B cell (primary cell): ENCODE measurements around the gene RXFP2. TPM values are rescaled to one million over a fixed set of nuclear protein-coding genes. Genes with fewer than 3 reads are reported as not detected.

Experiments
- ATAC-seq: fragments of 200-7000 bp; cut with Tn5 transposase; one replicate; pipeline ENCODE4 v1.10.0; 2021; ENCODE audit warnings: low read depth, mild to moderate bottlenecking, moderate number of reproducible peaks, moderate library complexity
- CTCF ChIA-PET: fragments of 350-600 bp; sonication (Branson Sonifier 250); formaldehyde crosslinking; loops from one replicate; lab custom pipeline; 2021; ENCODE audit warnings: antibody characterized with exemption, inconsistent platforms; lab: Charles Lee
- POLR2A ChIA-PET: fragments of 350-600 bp; sonication (Branson Sonifier 250); formaldehyde crosslinking; loops from one replicate; lab custom pipeline; 2021; ENCODE audit warnings: antibody characterized with exemption; lab: Charles Lee
- DNase-seq: peaks from one replicate; pipeline ENCODE4 v3.0.0; 2013
- H2AFZ ChIP-seq: 2 replicates; pipeline ENCODE4 v1.6.1; 2012; ENCODE audit warnings: mild to moderate bottlenecking, low read depth, low read length; ENCODE audit not compliant: insufficient read depth, poor library complexity, severe bottlenecking
- H3K27ac ChIP-seq, 2 donors: 1 replicate in 1 of 2; 2 replicates in 1 of 2; pipeline ENCODE4 v1.5.1; 2012 to 2013; ENCODE audit warnings: low read length in 2 of 2, mild to moderate bottlenecking in 2 of 2, moderate library complexity in 1 of 2
- H3K27me3 ChIP-seq, 4 experiments: fragments of 200-600 bp in 1 of 4; sonication (generic) in 1 of 4; replicated peaks in 1 of 4; 1 replicate in 2 of 4; 2 replicates in 2 of 4; pipeline versions ENCODE4 v1.6.1 to v1.7.0; 2013 to 2016; ENCODE audit warnings: low read length in 3 of 4, mild to moderate bottlenecking in 2 of 4, mixed read lengths in 1 of 4, moderate library complexity in 1 of 4; ENCODE audit not compliant: insufficient read depth in 4 of 4, control insufficient read depth in 3 of 4; ENCODE audit errors: control extremely low read depth in 1 of 4
- H3K36me3 ChIP-seq, 2 experiments: replicated peaks in 1 of 2; 1 replicate in 1 of 2; 2 replicates in 1 of 2; pipeline versions ENCODE4 v1.6.1 to v1.7.1; 2013; ENCODE audit warnings: low read length in 1 of 2; ENCODE audit not compliant: insufficient read depth in 2 of 2, control insufficient read depth in 1 of 2; ENCODE audit errors: control extremely low read depth in 1 of 2, extremely low read depth in 1 of 2
- H3K4me1 ChIP-seq, 2 donors: fragments of 200-600 bp in 1 of 2; sonication (generic) in 1 of 2; 1 replicate in 1 of 2; 2 replicates in 1 of 2; pipeline versions ENCODE4 v1.5.1 to v1.6.1; 2013 to 2017; ENCODE audit warnings: low read length in 2 of 2; ENCODE audit not compliant: control insufficient read depth in 2 of 2, insufficient read depth in 2 of 2
- H3K4me2 ChIP-seq: replicated peaks from 2 replicates; pipeline ENCODE3; 2012; ENCODE audit warnings: mild to moderate bottlenecking, low read depth, low read length; ENCODE audit not compliant: poor library complexity, severe bottlenecking
- H3K4me3 ChIP-seq, 5 experiments: fragments of 200-600 bp in 1 of 5; sonication (generic) in 1 of 5; 1 replicate in 3 of 5; 2 replicates in 2 of 5; pipeline versions ENCODE4 v1.5.1 to v1.7.0; 2011 to 2016; ENCODE audit warnings: low read length in 4 of 5, mild to moderate bottlenecking in 4 of 5, low read depth in 2 of 5, control low read depth in 1 of 5, moderate library complexity in 1 of 5; ENCODE audit not compliant: insufficient read depth in 1 of 5; ENCODE audit errors: control extremely low read depth in 1 of 5, extremely low read depth in 1 of 5
- H3K79me2 ChIP-seq: fragments of 200-600 bp; sonication (generic); one replicate; pipeline ENCODE4 v1.6.0; 2016; ENCODE audit warnings: low read length; ENCODE audit not compliant: control insufficient read depth, insufficient read depth
- H3K9ac ChIP-seq: fragments of 200-600 bp; sonication (generic); 2 replicates; pipeline ENCODE4 v1.6.1; 2017; ENCODE audit warnings: mild to moderate bottlenecking, low read length, moderate library complexity
- H3K9me3 ChIP-seq, 3 donors: one replicate each; pipeline versions ENCODE4 v1.6.1 to v1.7.1; 2013; ENCODE audit warnings: low read length in 2 of 3; ENCODE audit not compliant: control insufficient read depth in 2 of 3, insufficient read depth in 1 of 3; ENCODE audit errors: control extremely low read depth in 1 of 3
- H4K20me1 ChIP-seq: 2 replicates; pipeline ENCODE4 v1.6.0; 2012; ENCODE audit warnings: mild to moderate bottlenecking, low read length; ENCODE audit not compliant: insufficient read depth, control insufficient read depth, poor library complexity, severe bottlenecking
- H3K27ac Mint-ChIP-seq: one replicate; pipeline ENCODE4 v1.8.0; 2021; ENCODE audit warnings: mixed read lengths
- H3K27me3 Mint-ChIP-seq: one replicate; pipeline ENCODE4 v1.8.0; 2021; ENCODE audit warnings: mixed read lengths
- H3K4me1 Mint-ChIP-seq: one replicate; pipeline ENCODE4 v1.8.0; 2021; ENCODE audit warnings: mixed read lengths
- H3K4me3 Mint-ChIP-seq: one replicate; pipeline ENCODE4 v1.8.0; 2021; ENCODE audit warnings: mixed read lengths
- H3K9me3 Mint-ChIP-seq: one replicate; pipeline ENCODE4 v1.8.0; 2022; ENCODE audit warnings: mixed read lengths; ENCODE audit not compliant: insufficient read depth
- EZH2 ChIP-seq: IDR thresholded peaks from 2 replicates; pipeline ENCODE4 v1.6.1; 2012; ENCODE audit warnings: borderline replicate concordance, low read depth, mild to moderate bottlenecking, moderate library complexity, low read length; ENCODE audit not compliant: insufficient read depth, poor library complexity, severe bottlenecking
- WGBS: methylation state at CpG from one replicate; pipeline ENCODE4 v1.1.5; 2013; ENCODE audit warnings: missing lambda C conversion rate; ENCODE audit not compliant: insufficient coverage; 5-methylcytosine and 5-hydroxymethylcytosine counted together
- intact Hi-C: fragments of 100-400 bp; cut with micrococcal nuclease; formaldehyde crosslinking; loops from one replicate; pipeline ENCODE4 v1.10.0; 2022
- polyA plus RNA-seq: library from polyadenylated mRNA; depleted of rRNA; stranded (reverse); fragments of >200 nt; gene quantifications from 2 replicates; pipeline ENCODE4 v1.2.3, GENCODE V29; 2012
- total RNA-seq, 2 donors: library from RNA; stranded (reverse); fragments of 120-200 nt in 1 of 2; gene quantifications; 1 replicate in 1 of 2; 2 replicates in 1 of 2; pipeline versions ENCODE4 v1.2.3 to v1.2.4, GENCODE V29; 2013 to 2022
- TF ChIP-seq, protein P1 (sequence below): fragments of 200-600 bp; IDR thresholded peaks from one replicate; pipeline ENCODE4 v1.8.0; 2022; ENCODE audit warnings: antibody characterized with exemption, mild to moderate bottlenecking

Gene RXFP2
- total and polyA plus RNA-seq, 2 donors (not counting 1 experiment from before 2014, with no cell fraction given) = not detected

DNA sequence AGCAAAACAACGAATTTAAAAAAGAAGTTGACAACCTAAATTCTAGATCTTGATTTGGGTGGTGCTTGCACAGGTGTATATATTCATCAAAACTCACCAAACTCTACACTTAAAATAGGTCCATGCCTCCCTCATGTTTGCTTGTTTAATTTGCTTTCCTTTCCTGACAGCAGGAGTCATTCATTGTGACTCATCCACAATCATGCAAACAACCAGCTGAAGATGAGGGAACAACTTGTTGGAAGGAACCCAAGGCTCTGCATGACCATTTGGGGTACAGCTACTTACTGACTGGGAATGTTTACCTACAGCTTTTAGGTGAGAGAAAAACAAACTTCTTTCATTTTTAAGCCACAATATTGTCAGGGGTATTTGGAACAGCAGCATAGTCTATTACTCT, 96.6 kb downstream of the RXFP2 start:
- TF ChIP-seq, protein P1, sequence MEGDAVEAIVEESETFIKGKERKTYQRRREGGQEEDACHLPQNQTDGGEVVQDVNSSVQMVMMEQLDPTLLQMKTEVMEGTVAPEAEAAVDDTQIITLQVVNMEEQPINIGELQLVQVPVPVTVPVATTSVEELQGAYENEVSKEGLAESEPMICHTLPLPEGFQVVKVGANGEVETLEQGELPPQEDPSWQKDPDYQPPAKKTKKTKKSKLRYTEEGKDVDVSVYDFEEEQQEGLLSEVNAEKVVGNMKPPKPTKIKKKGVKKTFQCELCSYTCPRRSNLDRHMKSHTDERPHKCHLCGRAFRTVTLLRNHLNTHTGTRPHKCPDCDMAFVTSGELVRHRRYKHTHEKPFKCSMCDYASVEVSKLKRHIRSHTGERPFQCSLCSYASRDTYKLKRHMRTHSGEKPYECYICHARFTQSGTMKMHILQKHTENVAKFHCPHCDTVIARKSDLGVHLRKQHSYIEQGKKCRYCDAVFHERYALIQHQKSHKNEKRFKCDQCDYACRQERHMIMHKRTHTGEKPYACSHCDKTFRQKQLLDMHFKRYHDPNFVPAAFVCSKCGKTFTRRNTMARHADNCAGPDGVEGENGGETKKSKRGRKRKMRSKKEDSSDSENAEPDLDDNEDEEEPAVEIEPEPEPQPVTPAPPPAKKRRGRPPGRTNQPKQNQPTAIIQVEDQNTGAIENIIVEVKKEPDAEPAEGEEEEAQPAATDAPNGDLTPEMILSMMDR = no peak
- TF ChIP-seq EZH2 = no peak
- H3K9me3 ChIP-seq = no peaks in the 10 kb centered on the region
- no peaks in the 10 kb centered on the region for H3K36me3 ChIP-seq
- ChIA-PET CTCF (no interaction called here), POLR2A (no interaction called here)
- H3K27me3 ChIP-seq = peaks cover 0 to 3% (median 0%) of the 10 kb centered on the region in 4 experiments
- H3K27ac Mint-ChIP-seq = no peak overlapping the region
- no peak overlapping the region for H3K27ac ChIP-seq
- DNase-seq (no peak), ATAC-seq (no peak)
- no peaks in the 10 kb centered on the region for H3K9me3 Mint-ChIP-seq
- H3K27me3 Mint-ChIP-seq = peaks cover 15% of the 10 kb centered on the region
- H3K9ac ChIP-seq = no peak overlapping the region
- H3K4me3 Mint-ChIP-seq = no peak overlapping the region
- H2AFZ ChIP-seq = no peak overlapping the region
- H3K4me3 ChIP-seq = no peak overlapping the region
- no peaks in the 10 kb centered on the region for H3K4me1 ChIP-seq
- no peaks in the 10 kb centered on the region for H3K4me1 Mint-ChIP-seq
- no peak overlapping the region for H3K4me2 ChIP-seq
- no peaks in the 10 kb centered on the region for H3K79me2 ChIP-seq
- H4K20me1 ChIP-seq = no peaks in the 10 kb centered on the region
- intact Hi-C loops = no loop called here
- no CpG with 5 or more reads among the region's 1 CpG for WGBS

GRCh38 chr13:31843044-31843443, 103.7 kb downstream of the RXFP2 start:
- H3K9me3 ChIP-seq = no peaks in the 10 kb centered on the region
- no peak overlapping the region for H3K4me2 ChIP-seq
- intact Hi-C loops = loop anchor here (10.0 kb wide), 2 partner anchors 472 to 692 kb away; partner anchors contain the start of genes BRCA2, N4BP2L2 and ZAR1L
- no peak overlapping the region for H3K9ac ChIP-seq
- H3K79me2 ChIP-seq = no peaks in the 10 kb centered on the region
- no peaks in the 10 kb centered on the region for H3K9me3 Mint-ChIP-seq
- H3K4me1 Mint-ChIP-seq = peaks cover 19% of the 10 kb centered on the region
- 88% methylated on average over 3 of the region's 6 CpGs for WGBS
- TF ChIP-seq, protein P1 = no peak
- no peak for TF ChIP-seq EZH2
- ChIA-PET POLR2A (no interaction called here), CTCF (no interaction called here)
- peaks cover 0 to 14% (median 12%) of the 10 kb centered on the region in 4 experiments for H3K27me3 ChIP-seq
- H3K27ac ChIP-seq = no peak overlapping the region
- H3K4me3 ChIP-seq = no peak overlapping the region
- H2AFZ ChIP-seq = no peak overlapping the region
- H3K27ac Mint-ChIP-seq = no peak overlapping the region
- no peak for DNase-seq
- no peak for ATAC-seq
- H3K36me3 ChIP-seq = no peaks in the 10 kb centered on the region
- H4K20me1 ChIP-seq = no peaks in the 10 kb centered on the region
- H3K4me1 ChIP-seq = peaks cover 8 to 11% of the 10 kb centered on the region in 2 donors
- no peak overlapping the region for H3K4me3 Mint-ChIP-seq
- H3K27me3 Mint-ChIP-seq = peaks cover 52% of the 10 kb centered on the region
